GM12878 (cell line): ENCODE results near the gene NOXA1. TPM values are rescaled to one million over a fixed set of nuclear protein-coding genes. Genes with fewer than 3 reads are reported as not detected.

Experiments used
- ATAC-seq: fragments of 200-7000 bp; cut with Tn5 transposase; 3 replicates; pipeline ENCODE4 v1.9.1; 2020; ENCODE audit warnings: mild to moderate bottlenecking, moderate library complexity
- BruUV-seq: library from RNA; stranded (reverse); fragments of 400-500 nt; replicated peaks from 2 replicates; lab custom pipeline; 2021; lab: Mats Ljungman, UMichigan
- CTCF ChIA-PET: fragments of 300-600 bp; sonication (Branson Sonifier 250); formaldehyde crosslinking; extraction: SDS; loops from one replicate; lab custom pipeline; 2021; ENCODE audit warnings: inconsistent platforms; lab: Yijun Ruan, JAX
- POLR2A ChIA-PET: fragments of 350-600 bp; formaldehyde crosslinking; extraction: SDS; loops from one replicate; lab custom pipeline; 2021; ENCODE audit warnings: inconsistent platforms; lab: Charles Lee
- RAD21 ChIA-PET: fragments of 300-600 bp; sonication (Branson Sonifier 250); formaldehyde crosslinking; loops from one replicate; lab custom pipeline; 2023; ENCODE audit warnings: antibody characterized with exemption; ENCODE audit not compliant: unreplicated experiment; lab: Charles Lee
- SMC1A ChIA-PET: fragments of 300-600 bp; sonication (Branson Sonifier 250); formaldehyde crosslinking; loops from one replicate; lab custom pipeline; 2023; ENCODE audit not compliant: unreplicated experiment, uncharacterized antibody; lab: Charles Lee
- DNase-seq: peaks from one replicate; pipeline ENCODE4 v3.0.0-alpha.2; 2011; ENCODE audit warnings: low read depth, low spot score
- FAIRE-seq: peaks from 3 replicates; lab custom pipeline; 2011; peaks lifted over from hg19 to GRCh38; lab: Jason Lieb, UNC
- H2AFZ ChIP-seq: 2 replicates; pipeline ENCODE4 v1.6.0; 2011; ENCODE audit warnings: low read depth, low read length, control low read depth; ENCODE audit not compliant: control insufficient read depth
- H3K27ac ChIP-seq: 2 replicates; pipeline ENCODE4 v1.5.1; 2011; ENCODE audit warnings: control low read depth; ENCODE audit not compliant: control insufficient read depth, insufficient read depth
- H3K27me3 ChIP-seq, 2 experiments: replicated peaks in 1 of 2; 2 replicates each; pipeline versions ENCODE4 v1.6.0 to v1.6.1; 2011; ENCODE audit warnings: low read length in 1 of 2; ENCODE audit not compliant: control insufficient read depth in 2 of 2, insufficient read depth in 2 of 2
- H3K36me3 ChIP-seq, 2 experiments: 2 replicates each; pipeline ENCODE4 v1.5.1; 2011; ENCODE audit warnings: low read length in 1 of 2; ENCODE audit not compliant: control insufficient read depth in 2 of 2, insufficient read depth in 2 of 2
- H3K4me1 ChIP-seq: 2 replicates; pipeline ENCODE4 v1.6.1; 2011; ENCODE audit warnings: mild to moderate bottlenecking, low read length, moderate library complexity, mixed read lengths; ENCODE audit not compliant: control insufficient read depth, insufficient read depth
- H3K4me2 ChIP-seq: 2 replicates; pipeline ENCODE4 v1.6.0; 2011; ENCODE audit warnings: control low read depth; ENCODE audit not compliant: control insufficient read depth, insufficient read depth
- H3K4me3 ChIP-seq: fragments of 200-600 bp; sonication (generic); 2 replicates; pipeline ENCODE4 v1.5.1; 2016
- H3K79me2 ChIP-seq: 2 replicates; pipeline ENCODE4 v1.6.0; 2011; ENCODE audit warnings: low read length; ENCODE audit not compliant: control insufficient read depth, insufficient read depth
- H3K9ac ChIP-seq: 2 replicates; pipeline ENCODE4 v1.8.0; 2011; ENCODE audit warnings: low read length, control low read depth, mixed read lengths; ENCODE audit not compliant: control insufficient read depth, insufficient read depth
- H3K9me3 ChIP-seq: replicated peaks from 3 replicates; pipeline ENCODE4 v1.5.1; 2011; ENCODE audit warnings: mild to moderate bottlenecking, low read length; ENCODE audit not compliant: control insufficient read depth, insufficient read depth
- H4K20me1 ChIP-seq: 2 replicates; pipeline ENCODE4 v1.6.0; 2011; ENCODE audit not compliant: control insufficient read depth, insufficient read depth
- ATF2 ChIP-seq: IDR thresholded peaks from 2 replicates; pipeline ENCODE4 v1.6.1; 2012; ENCODE audit warnings: low read length, inconsistent platforms
- BCL3 ChIP-seq: IDR thresholded peaks from 2 replicates; pipeline ENCODE4 v1.6.1; 2011; ENCODE audit warnings: borderline replicate concordance, low read depth, mild to moderate bottlenecking, moderate library complexity, low read length; ENCODE audit not compliant: insufficient read depth, poor library complexity, severe bottlenecking
- CUX1 ChIP-seq: IDR thresholded peaks from 2 replicates; pipeline ENCODE4 v1.6.1; 2012; ENCODE audit warnings: improper control_type of control experiment, low read depth, low read length; ENCODE audit not compliant: insufficient replicate concordance
- FOXK2 ChIP-seq: fragments of 450-650 bp; IDR thresholded peaks from 2 replicates; pipeline ENCODE4 v1.6.1; 2017; ENCODE audit warnings: mild to moderate bottlenecking, moderate library complexity
- NFYB ChIP-seq: IDR thresholded peaks from 2 replicates; pipeline ENCODE4 v1.6.1; 2011; ENCODE audit warnings: low read depth, mild to moderate bottlenecking, low read length, improper control_type of control experiment, moderate library complexity; ENCODE audit not compliant: insufficient read depth
- SMARCA5 ChIP-seq: fragments of 450-650 bp; IDR thresholded peaks from 2 replicates; pipeline ENCODE4 v1.6.1; 2017; ENCODE audit warnings: mild to moderate bottlenecking
- SREBF1 ChIP-seq: IDR thresholded peaks from 2 replicates; pipeline ENCODE4 v1.6.1; 2012; ENCODE audit warnings: mild to moderate bottlenecking, low read length
- WGBS: methylation state at CpG from one replicate; pipeline ENCODE4 v1.1.6; 2016; ENCODE audit warnings: low lambda C conversion rate; ENCODE audit not compliant: insufficient replicate concordance, insufficient coverage; ENCODE audit errors: missing lambda C conversion rate; 5-methylcytosine and 5-hydroxymethylcytosine counted together
- in situ Hi-C: fragments of 300-500 bp; cut with MboI; formaldehyde crosslinking; loops from 9 replicates; pipeline ENCODE4 v1.14.3; 2018; ENCODE audit warnings: mixed read lengths
- intact Hi-C: fragments of 100-400 bp; cut with micrococcal nuclease; formaldehyde crosslinking; loops from one replicate; pipeline ENCODE4 v1.14.2; 2022; ENCODE audit not compliant: unreplicated experiment
- polyA plus RNA-seq, 11 experiments: library from polyadenylated mRNA; depleted of rRNA in 4 of 11; unstranded in 6 of 11; stranded (reverse) in 5 of 11; fragments of >200 nt; fragmentation: Nextera tagmentation in 4 of 11; fragmentation: Illumina TruSeq in 1 of 11; extraction: Ambion mirVana in 4 of 11; extraction: Trizol in 1 of 11; gene quantifications; 1 replicate in 1 of 11; 2 replicates in 10 of 11; pipeline versions ENCODE4 v1.2.1 to v1.2.3, GENCODE V29; 2011 to 2016; ENCODE audit warnings: inconsistent platforms in 2 of 11, missing spikeins in 2 of 11, low read depth in 1 of 11
- total RNA-seq, 4 experiments: library from RNA; depleted of rRNA in 3 of 4; stranded (reverse); fragments of >200 nt in 3 of 4; fragmentation: Illumina TruSeq in 1 of 4; extraction: Trizol in 1 of 4; gene quantifications; 2 replicates each; pipeline versions ENCODE4 v1.2.1 to v1.2.3, GENCODE V29; 2013 to 2021

Gene NOXA1
- total and polyA plus RNA-seq, 10 of the 15 experiments (the other 5 are each of a cell fraction or from before 2014, with no cell fraction given): 0.08 to 0.20 TPM; not detected in 8

- TF ChIP-seq ATF2 (no peak), SMARCA5 (no peak)
These were observed 12.3 kb upstream of the NOXA1 start (continued) for GRCh38 chr9:137410891-137411249.

GRCh38 chr9:137411260-137411644 lies 11.9 kb upstream of the NOXA1 start:
- Histone ChIP-seq H3K9me3 (no peaks in the 10 kb centered on the region), H3K36me3 (no peaks in the 10 kb centered on the region), H4K20me1 (no peaks in the 10 kb centered on the region), H3K4me1 (peaks cover 29% of the 10 kb centered on the region), H3K9ac (no peak overlapping the region), H3K27me3 (no peaks in the 10 kb centered on the region), H2AFZ (no peak overlapping the region), H3K4me2 (peak overlapping the region; percentile 40), H3K27ac (0 out of 2 replicates have a peak overlapping the region, but pooled peaks have one; percentile 4), H3K4me3 (no peak overlapping the region), H3K79me2 (peaks cover under 1% of the 10 kb centered on the region)
- WGBS: 10% methylated on average over 13 of the region's 17 CpGs
- CTCF ChIA-PET: no interaction called here
- SMC1A ChIA-PET: no interaction called here
- ATAC-seq (no peak), DNase-seq (no peak), FAIRE-seq (no peak)
- BruUV-seq: no TSS peak
- in situ Hi-C loops (no loop called here), intact Hi-C loops (no loop called here)
- RAD21 ChIA-PET: interaction anchor here (1.6 kb wide), 1 partner anchor 11 kb away, joined by 4 read pairs; the partner anchor contains the start of gene EXD3
- POLR2A ChIA-PET: interaction anchor here (0.6 kb wide), 1 partner anchor 95 kb away, joined by 3 read pairs; no protein-coding TSS in a partner anchor
- TF ChIP-seq FOXK2: no peak
- TF ChIP-seq SREBF1: no peak
- no peak for TF ChIP-seq CUX1
- no peak for TF ChIP-seq NFYB
- no peak for TF ChIP-seq BCL3
